K562 (cell line): ENCODE results near the gene KIAA0319L. TPM values are rescaled to one million over a fixed set of nuclear protein-coding genes. Genes with fewer than 3 reads are reported as not detected.

Experiments used
- ATAC-seq: fragments of 200-7000 bp; cut with Tn5 transposase; 3 replicates; pipeline ENCODE4 v1.9.1; 2020; ENCODE audit warnings: moderate library complexity
- BruUV-seq: library from RNA; stranded (reverse); fragments of 400-500 nt; replicated peaks from 2 replicates; lab custom pipeline; 2021; lab: Mats Ljungman, UMichigan
- CTCF ChIA-PET: fragments of 300-600 bp; formaldehyde crosslinking; extraction: SDS; loops from one replicate; lab custom pipeline; 2021; ENCODE audit warnings: low intra/inter-chr PET ratio; lab: Yijun Ruan, JAX
- POLR2A ChIA-PET: fragments of 300-600, 350-650 bp; sonication (Branson Sonifier 250); formaldehyde crosslinking; extraction: SDS; loops from one replicate; lab custom pipeline; 2021; ENCODE audit warnings: antibody characterized with exemption, inconsistent platforms; lab: Yijun Ruan, JAX
- DNase-seq, 4 experiments: peaks; one replicate each; pipeline versions ENCODE4 v3.0.0 to v3.0.0-alpha.2; 2011 to 2018; ENCODE audit warnings: low spot score in 3 of 4, mixed read lengths in 3 of 4; ENCODE audit errors: extremely low read depth in 1 of 4
- FAIRE-seq: peaks from 2 replicates; lab custom pipeline; 2011; peaks lifted over from hg19 to GRCh38; lab: Jason Lieb, UNC
- H2AFZ ChIP-seq: 2 replicates; pipeline ENCODE4 v1.6.0; 2011; ENCODE audit warnings: low read depth, low read length, control low read depth, inconsistent platforms
- H3K27ac ChIP-seq: fragments of 200-600 bp; 3 replicates; pipeline ENCODE4 v1.8.0; 2011; ENCODE audit warnings: low read depth, mild to moderate bottlenecking, control low read depth, inconsistent platforms, low read length, moderate library complexity, mixed read lengths; ENCODE audit errors: extremely low read depth
- H3K27me3 ChIP-seq, 2 experiments: fragments of 300-600 bp in 1 of 2; 2 replicates in 1 of 2; 3 replicates in 1 of 2; pipeline versions ENCODE4 v1.6.0 to v1.8.0; 2011; ENCODE audit warnings: inconsistent platforms in 2 of 2, low read length in 2 of 2, mild to moderate bottlenecking in 1 of 2, mixed read lengths in 1 of 2, moderate library complexity in 1 of 2; ENCODE audit not compliant: control insufficient read depth in 2 of 2, insufficient read depth in 2 of 2
- H3K36me3 ChIP-seq: fragments of 300-600 bp; 3 replicates; pipeline ENCODE4 v1.8.0; 2011; ENCODE audit warnings: mild to moderate bottlenecking, low read length, inconsistent platforms; ENCODE audit not compliant: control insufficient read depth, insufficient read depth
- H3K4me1 ChIP-seq, 2 experiments: fragments of 200-600 bp in 1 of 2; replicated peaks in 1 of 2; 2 replicates in 1 of 2; 3 replicates in 1 of 2; pipeline versions ENCODE4 v1.5.1 to v1.8.0; 2011; ENCODE audit warnings: inconsistent platforms in 2 of 2, low read length in 2 of 2, mild to moderate bottlenecking in 1 of 2, mixed read lengths in 1 of 2, moderate library complexity in 1 of 2; ENCODE audit not compliant: control insufficient read depth in 2 of 2, insufficient read depth in 2 of 2
- H3K4me2 ChIP-seq: 2 replicates; pipeline ENCODE4 v1.6.1; 2011; ENCODE audit warnings: low read length, control low read depth, inconsistent platforms, mixed read lengths; ENCODE audit not compliant: insufficient read depth
- H3K4me3 ChIP-seq: fragments of 200-600 bp; sonication (generic), shearing (Covaris generic); 2 replicates; pipeline ENCODE4 v1.5.1; 2016; ENCODE audit warnings: control low read depth, inconsistent platforms
- H3K79me2 ChIP-seq: fragments of 200-600 bp; 3 replicates; pipeline ENCODE4 v1.8.0; 2011; ENCODE audit warnings: low read length, inconsistent platforms; ENCODE audit not compliant: control insufficient read depth, insufficient read depth
- H3K9ac ChIP-seq, 2 experiments: 2 replicates each; pipeline versions ENCODE4 v1.6.0 to v1.6.1; 2011; ENCODE audit warnings: low read depth in 2 of 2, low read length in 2 of 2, control low read depth in 1 of 2, inconsistent platforms in 1 of 2, mild to moderate bottlenecking in 1 of 2, mixed read lengths in 1 of 2; ENCODE audit not compliant: insufficient read depth in 1 of 2
- H3K9me1 ChIP-seq: one replicate; pipeline ENCODE4 v1.6.0; 2011; ENCODE audit warnings: inconsistent platforms, mild to moderate bottlenecking, low read length, moderate library complexity; ENCODE audit not compliant: control insufficient read depth, insufficient read depth
- H3K9me3 ChIP-seq: replicated peaks from 2 replicates; pipeline ENCODE4 v1.5.1; 2011; ENCODE audit warnings: low read depth, low read length, inconsistent platforms; ENCODE audit not compliant: control insufficient read depth, insufficient read depth
- H4K20me1 ChIP-seq: replicated peaks from 2 replicates; pipeline ENCODE4 v1.6.1; 2011; ENCODE audit warnings: low read length, inconsistent platforms, mixed read lengths; ENCODE audit not compliant: control insufficient read depth, insufficient read depth
- CBX3 ChIP-seq, 2 experiments: IDR thresholded peaks; 1 replicate in 1 of 2; 2 replicates in 1 of 2; pipeline ENCODE4 v1.6.1; 2012; ENCODE audit warnings: inconsistent platforms in 2 of 2, low read length in 2 of 2, borderline replicate concordance in 1 of 2, control low read depth in 1 of 2
- FOXA1 ChIP-seq: fragments of 450-650 bp; IDR thresholded peaks from 2 replicates; pipeline ENCODE4 v1.6.1; 2016; ENCODE audit warnings: mild to moderate bottlenecking, borderline replicate concordance
- FOXK2 ChIP-seq, 2 experiments: fragments of 450-650 bp; IDR thresholded peaks in 1 of 2; conservative IDR thresholded peaks in 1 of 2; 2 replicates each; pipeline ENCODE4 v1.6.1; 2016; ENCODE audit warnings: low read depth in 2 of 2, mild to moderate bottlenecking in 1 of 2
- PCBP1 ChIP-seq: fragments of 200-400 bp; formaldehyde crosslinking; IDR thresholded peaks from 2 replicates; pipeline ENCODE4 v1.6.1; 2018; ENCODE audit warnings: mild to moderate bottlenecking, low read depth, low read length; ENCODE audit not compliant: poor library complexity, severe bottlenecking
- ZKSCAN3 ChIP-seq: fragments of 250-450 bp; sonication (Bioruptor Pico); IDR thresholded peaks from 2 replicates; pipeline ENCODE4 v1.4.0; 2020
- ZNF586 ChIP-seq: fragments of 450-650 bp; formaldehyde crosslinking; conservative IDR thresholded peaks from 2 replicates; pipeline ENCODE4 v1.4.0; 2020; ENCODE audit warnings: mild to moderate bottlenecking, moderate library complexity
- ZNF76 ChIP-seq: fragments of 250-450 bp; sonication (Bioruptor Pico); IDR thresholded peaks from 2 replicates; pipeline ENCODE4 v1.4.0; 2020; ENCODE audit warnings: mild to moderate bottlenecking, moderate library complexity, borderline replicate concordance
- WGBS: fragments of 100-300 bp; shearing (Covaris generic); methylation state at CpG from one replicate; pipeline ENCODE4 v1.1.6; 2016; ENCODE audit warnings: low coverage, mixed read lengths; ENCODE audit not compliant: insufficient coverage; ENCODE audit errors: missing lambda C conversion rate; 5-methylcytosine and 5-hydroxymethylcytosine counted together
- in situ Hi-C: fragments of 300-500 bp; cut with MboI; formaldehyde crosslinking; loops from 4 replicates; pipeline ENCODE4 v1.15.0; 2018; ENCODE audit warnings: inconsistent platforms, mixed read lengths
- intact Hi-C: fragments of 100-400 bp; cut with micrococcal nuclease; formaldehyde crosslinking; loops from 2 replicates; pipeline ENCODE4 v1.14.2; 2022
- polyA plus RNA-seq, 8 experiments: library from polyadenylated mRNA; depleted of rRNA in 4 of 8; stranded (reverse) in 5 of 8; unstranded in 3 of 8; fragments of >200 nt; fragmentation: Nextera tagmentation in 2 of 8; fragmentation: Illumina TruSeq in 1 of 8; extraction: Ambion mirVana in 2 of 8; extraction: Trizol in 1 of 8; gene quantifications; 2 replicates each; pipeline versions ENCODE4 v1.2.1 to v1.2.3, GENCODE V29; 2011 to 2014; ENCODE audit warnings: inconsistent platforms in 1 of 8, missing spikeins in 1 of 8
- total RNA-seq, 7 experiments: library from RNA; depleted of rRNA in 6 of 7; stranded (reverse); fragments of >200 nt in 6 of 7; fragmentation: Illumina TruSeq in 2 of 7; extraction: Trizol in 2 of 7; gene quantifications; 2 replicates each; pipeline versions ENCODE4 v1.2.1 to v1.2.3, GENCODE V29; 2011 to 2021; ENCODE audit warnings: low replicate concordance in 1 of 7

KIAA0319L gene
- total and polyA plus RNA-seq, 9 of the 15 experiments (the other 6 are each of a cell fraction or from before 2014, with no cell fraction given) = 2.4 to 51.7 (median 27.4) TPM

- TF ChIP-seq ZNF76 = 0 out of 2 replicates have a peak, but pooled peaks have one; percentile 40
- TF ChIP-seq ZKSCAN3 = no peak
- TF ChIP-seq FOXK2 (conservative IDR thresholded peaks at IDR 0.05 in 1 of 2, IDR thresholded peaks at IDR 0.05 in 1 of 2; ENCODE audit: low read depth in 2 of 2) = peak; percentile 19 to 54; a peak in 1 of 4 replicates
- TF ChIP-seq PCBP1 = peak; percentile 63
- TF ChIP-seq FOXA1 = no peak
These were observed at the start of gene KIAA0319L (continued) for GRCh38 chr1:35557118-35557610.

DNA sequence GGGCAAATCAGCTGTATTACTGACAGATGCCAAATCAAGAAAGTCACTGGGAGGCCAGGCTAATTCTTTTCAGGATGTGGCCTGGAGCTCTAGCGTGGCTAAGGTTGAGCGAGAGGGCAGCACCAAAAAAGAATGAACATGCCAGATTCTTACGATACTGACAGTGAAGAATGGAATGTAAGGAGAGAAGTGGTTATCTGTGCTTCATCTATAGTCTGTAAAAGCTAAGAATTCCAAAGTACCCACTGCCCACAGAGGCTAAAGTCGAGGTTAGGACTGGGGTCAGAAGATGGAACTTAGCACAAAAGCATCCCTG, 48.6 kb upstream of the KIAA0319L start:
- Histone ChIP-seq H3K9ac (peak overlapping the region in 1 of 2 experiments; percentile 3; a peak in 1 of 4 replicates), H3K27me3 (no peaks in the 10 kb centered on the region), H3K9me1 (no peaks in the 10 kb centered on the region), H3K9me3 (no peaks in the 10 kb centered on the region), H3K4me3 (no peak overlapping the region), H2AFZ (no peak overlapping the region), H3K36me3 (peaks cover 95% of the 10 kb centered on the region), H3K27ac (no peak overlapping the region), H3K4me2 (no peak overlapping the region), H3K79me2 (peaks cover 39% of the 10 kb centered on the region), H3K4me1 (no peaks in the 10 kb centered on the region), H4K20me1 (peaks cover 6% of the 10 kb centered on the region; the same call in 1 of the 2 replicates)
- WGBS = 88% methylated on average over 4 of the region's 4 CpGs
- no peak for FAIRE-seq
- intact Hi-C loops (no loop called here), in situ Hi-C loops (no loop called here)
- no peak for ATAC-seq
- no TSS peak for BruUV-seq
- DNase-seq = no peak
- CTCF ChIA-PET = no interaction called here
- POLR2A ChIA-PET = interaction anchor here (0.6 to 1.5 kb wide), 5 partner anchors 9 to 26 kb away, joined by 3 to 6 read pairs (median 4); no protein-coding TSS in a partner anchor
- TF ChIP-seq CBX3 (IDR thresholded peaks at IDR 0.05; ENCODE audit: borderline replicate concordance in 1 of 2, low read length in 2 of 2) (no peak), ZNF586 (CRISPR knock-in tag) (no peak)
